CD4-positive, alpha-beta T cell treated with Interleukin-21 for 1 hour (primary cell): ENCODE measurements around the gene PPFIBP2.

ENCODE experiments used
- DNase-seq: peaks from one replicate; pipeline ENCODE4 v3.0.0-alpha.2; 2020

The PPFIBP2 gene

DNA sequence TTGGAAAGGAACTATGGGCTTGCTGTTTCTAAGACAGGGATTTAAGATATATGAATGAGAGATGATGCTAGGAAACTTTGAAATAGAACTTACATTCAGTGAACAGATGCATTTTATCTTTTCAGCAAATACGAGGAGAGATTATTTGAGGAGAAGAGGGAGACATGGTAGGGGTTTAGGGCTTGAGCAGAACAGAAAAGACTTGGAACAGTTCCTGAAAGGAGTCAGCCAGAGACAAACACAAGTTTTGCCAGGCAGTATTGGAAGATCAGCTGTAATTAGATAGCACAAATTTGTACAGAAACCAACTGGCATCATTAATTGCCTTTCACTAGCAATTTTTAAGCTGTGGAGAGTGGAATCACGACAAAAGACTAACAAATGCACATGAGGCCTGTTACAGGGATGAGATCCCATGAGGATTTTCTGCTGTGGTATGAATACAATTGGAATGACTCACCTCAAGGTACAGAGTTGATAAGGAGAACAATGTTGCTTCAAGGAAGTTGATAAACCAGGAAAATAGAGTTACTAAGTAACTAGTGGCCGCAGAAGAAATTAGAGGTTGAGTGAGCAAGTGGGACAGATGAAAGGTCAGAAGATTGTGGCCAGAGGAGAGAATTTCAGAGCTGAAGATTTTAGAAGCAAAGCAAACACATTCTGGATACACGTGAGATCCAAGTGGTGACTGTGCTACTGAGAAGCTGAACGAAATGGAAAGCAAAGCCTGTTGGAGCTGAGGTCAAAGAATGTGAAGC is 91.6 kb downstream of the PPFIBP2 start:
- DNase-seq, result no peak

DNA sequence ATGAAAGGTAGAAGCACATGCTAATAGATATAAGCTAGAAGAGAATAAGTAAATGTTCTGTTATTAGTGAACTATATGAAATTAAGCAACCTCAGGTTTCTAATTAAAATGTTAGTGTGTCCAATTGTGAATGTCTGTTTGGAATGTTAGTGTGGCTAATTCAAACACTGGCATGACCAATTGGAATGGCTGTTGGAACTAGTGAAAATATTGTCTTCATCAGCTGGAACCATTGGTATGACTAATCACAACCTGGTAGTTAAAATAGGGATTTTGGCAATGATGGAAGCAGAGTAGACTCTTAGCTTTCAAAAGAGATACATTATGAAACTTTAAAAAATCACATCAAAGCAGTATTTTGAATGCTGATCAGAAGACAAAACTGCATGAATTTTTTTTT is 92.7 kb downstream of the PPFIBP2 start:
- DNase-seq, result no peak

DNA sequence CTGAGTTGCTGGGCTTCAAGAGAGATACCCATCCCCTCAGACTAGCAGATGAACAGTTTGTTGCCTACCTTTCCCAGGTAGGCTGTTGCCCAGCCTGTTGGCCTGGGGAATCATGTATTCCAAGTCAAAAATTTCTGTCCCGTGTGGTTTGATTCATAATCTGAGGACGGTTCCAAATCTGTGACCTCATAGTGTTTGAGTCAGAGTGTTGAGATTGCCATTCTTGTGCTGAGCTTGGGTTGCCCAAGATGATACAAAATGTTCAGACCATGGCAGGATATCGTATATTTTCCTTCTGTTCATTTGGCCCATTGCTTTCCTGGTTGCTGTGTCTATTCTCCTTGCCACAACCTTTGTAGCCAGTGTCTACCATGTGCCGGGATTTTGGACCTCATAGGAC is 95.2 kb downstream of the PPFIBP2 start:
- DNase-seq, result no peak

DNA sequence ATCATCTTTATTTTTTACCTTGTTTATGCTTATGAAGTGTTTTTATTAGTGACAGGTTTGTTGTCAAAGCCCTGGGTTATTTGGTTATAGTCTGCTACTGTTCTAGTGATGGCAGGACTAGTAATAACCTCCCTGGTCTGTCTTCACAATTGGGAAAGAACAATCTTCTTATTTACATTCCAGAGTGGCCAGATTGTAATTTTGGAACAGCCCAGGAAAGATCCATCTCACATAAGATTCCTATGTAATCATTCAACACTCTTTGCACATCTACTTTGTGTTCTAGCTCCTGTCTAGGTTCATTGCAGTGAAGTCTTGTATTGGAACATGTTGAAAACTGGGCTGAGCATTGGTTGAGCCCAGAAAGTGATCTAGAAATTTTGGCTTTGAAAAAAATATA is 95.7 kb downstream of the PPFIBP2 start:
- DNase-seq, result no peak

DNA sequence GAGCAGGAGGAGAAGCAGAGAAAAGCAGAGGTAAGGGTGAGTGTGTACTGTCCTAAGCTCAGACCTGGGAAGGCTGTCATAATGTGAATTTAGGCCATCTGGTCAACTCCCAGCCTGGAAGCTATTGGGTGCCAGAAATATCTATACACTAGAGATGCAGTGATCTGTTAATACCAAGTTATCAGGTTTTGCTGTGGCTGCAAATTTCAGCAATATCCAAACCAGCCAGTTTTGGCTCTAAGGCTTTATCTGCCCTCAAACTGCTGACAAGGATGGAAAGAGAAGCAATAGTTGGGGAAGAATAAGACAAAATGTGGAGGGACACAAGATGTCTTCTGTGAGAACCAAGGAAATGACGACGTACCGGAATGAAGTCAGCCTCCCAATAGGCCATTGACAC is 96.6 kb downstream of the PPFIBP2 start:
- no peak for DNase-seq

DNA sequence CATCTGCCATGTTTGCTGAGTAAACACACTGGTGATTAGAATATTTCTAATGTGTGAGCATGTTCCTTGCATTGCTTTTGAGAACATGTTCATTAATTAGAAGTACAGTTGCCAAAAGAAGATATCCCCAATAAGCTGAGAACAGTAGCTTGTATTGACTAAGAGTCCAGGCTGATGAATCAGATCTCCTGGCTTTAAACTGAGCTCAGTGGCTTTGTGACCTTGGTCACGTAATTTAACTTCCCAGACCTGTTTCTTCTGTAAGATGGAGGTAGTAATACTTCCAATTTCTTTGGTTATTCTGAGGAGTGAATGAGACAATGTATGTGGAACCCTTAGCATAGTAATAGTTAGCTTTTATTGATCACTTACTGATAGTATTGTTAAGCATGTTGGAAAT is 97.6 kb downstream of the PPFIBP2 start:
- DNase-seq, result no peak

DNA sequence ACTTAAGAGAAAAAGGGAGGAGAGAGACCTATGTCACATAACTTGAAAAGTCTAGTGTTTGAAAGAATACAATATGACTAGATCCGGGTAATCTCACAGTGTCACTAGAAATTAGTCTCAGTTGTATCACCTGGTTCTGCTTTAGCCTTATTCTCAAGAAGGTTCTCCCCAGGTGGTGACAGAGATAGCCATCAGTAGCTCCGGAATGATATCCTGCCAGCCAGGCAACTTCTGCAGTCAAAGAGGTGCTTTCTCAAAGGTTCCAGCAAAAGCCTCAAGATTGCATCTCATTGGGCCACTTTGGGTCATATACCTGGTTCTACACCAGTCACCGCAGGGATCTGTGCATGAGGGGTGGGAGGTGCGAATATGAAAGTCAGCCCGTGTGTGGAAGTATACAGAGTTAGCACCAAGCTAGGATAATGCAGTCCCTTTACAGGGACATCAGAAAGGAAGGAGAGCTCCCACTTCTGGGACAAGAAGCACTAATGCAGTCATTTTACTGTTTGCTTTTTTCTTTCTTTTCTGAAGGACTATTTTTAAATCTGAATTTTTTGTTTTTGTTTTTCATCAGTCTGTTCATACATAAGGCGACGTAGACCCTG is 98.4 kb downstream of the PPFIBP2 start:
- no peak for DNase-seq

DNA sequence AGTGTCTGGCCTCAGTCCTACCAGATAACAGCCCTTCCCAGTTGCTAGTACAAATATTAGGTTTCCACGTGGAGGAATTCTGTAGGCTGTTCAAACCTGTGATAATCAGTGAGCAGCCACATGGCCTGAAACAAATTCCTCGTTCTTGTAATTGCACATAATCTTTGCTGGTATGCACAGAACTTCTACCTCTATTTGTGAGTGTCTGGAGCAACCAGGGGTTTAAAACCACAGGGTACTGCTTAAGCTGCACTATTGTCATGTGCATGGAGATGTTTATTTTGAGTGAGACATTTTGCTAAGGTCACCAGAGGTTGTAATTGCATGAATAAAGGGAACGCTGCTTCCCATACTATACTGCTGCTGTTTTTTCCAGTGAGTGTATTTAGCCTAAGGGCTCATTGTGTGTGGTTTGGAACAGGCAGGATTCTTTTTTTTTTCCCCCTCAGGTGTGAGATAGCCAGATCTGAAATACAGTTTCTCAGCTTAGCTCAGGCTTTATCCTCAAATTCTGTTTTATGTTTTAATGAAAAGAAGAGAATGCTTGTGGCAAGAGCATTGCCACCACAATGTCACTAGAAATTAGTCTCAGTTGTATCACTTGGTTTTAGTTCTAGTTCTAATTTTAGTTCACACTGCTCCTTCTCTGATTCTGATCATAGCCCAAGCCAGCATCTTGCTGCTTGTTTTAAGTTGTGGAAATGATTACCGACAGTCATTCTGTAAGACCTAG is 99.0 kb downstream of the PPFIBP2 start:
- DNase-seq, result no peak

DNA sequence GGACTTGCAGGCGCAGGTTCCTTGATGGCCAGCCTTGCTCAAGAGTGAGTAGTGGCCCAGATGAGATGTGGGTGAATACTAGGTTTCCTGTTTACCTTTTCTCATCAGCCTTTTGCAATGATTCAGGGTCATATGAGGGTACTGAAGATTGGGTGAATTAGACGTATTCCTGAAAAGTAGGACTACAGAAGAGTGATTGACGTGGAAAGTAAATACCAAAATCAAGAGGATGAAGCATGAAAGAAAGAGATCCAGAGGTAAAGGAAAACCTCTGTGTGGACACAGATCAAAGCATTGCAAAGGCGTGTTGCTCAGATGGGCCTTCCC is 99.6 kb downstream of the PPFIBP2 start:
- no peak for DNase-seq

DNA sequence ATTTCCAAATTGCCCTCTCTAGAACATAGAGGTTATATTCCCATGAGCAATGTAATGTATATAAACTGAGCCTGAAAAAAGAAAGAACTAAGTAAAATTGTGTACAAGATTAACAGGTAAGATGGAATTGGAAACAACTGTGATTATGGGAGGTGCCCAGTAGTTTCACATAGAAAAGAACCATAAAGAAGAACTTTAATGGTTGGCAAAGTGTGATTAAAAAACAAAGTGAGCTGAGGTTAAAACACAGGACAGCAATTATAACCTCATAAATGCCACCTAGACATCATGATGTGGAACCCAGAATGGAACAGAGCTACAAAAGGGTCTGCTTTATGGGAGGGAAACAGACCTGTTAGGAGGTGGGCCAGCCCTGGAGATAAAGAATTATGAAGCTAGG is 100.9 kb downstream of the PPFIBP2 start:
- DNase-seq, result no peak

DNA sequence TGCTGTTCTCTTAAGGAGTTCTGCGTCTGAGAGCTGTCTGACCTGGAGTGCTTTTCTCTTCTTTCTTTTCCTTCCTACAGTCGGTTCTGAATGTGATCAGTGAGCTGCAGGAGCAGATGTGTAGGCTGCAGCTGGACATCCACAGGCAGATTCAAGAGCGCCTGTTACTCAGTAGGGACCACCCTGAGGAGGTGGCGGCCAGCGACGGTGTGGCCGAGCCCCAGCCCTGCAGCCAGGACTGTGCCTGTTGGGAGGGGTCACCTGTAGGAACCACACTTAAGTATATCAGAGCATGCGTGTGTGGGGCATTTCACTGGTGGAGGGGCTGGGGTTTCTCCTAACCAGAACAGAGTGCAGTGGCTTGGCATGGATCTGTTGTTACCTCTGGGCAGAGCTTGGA is 103.2 kb downstream of the PPFIBP2 start:
- no peak for DNase-seq

DNA sequence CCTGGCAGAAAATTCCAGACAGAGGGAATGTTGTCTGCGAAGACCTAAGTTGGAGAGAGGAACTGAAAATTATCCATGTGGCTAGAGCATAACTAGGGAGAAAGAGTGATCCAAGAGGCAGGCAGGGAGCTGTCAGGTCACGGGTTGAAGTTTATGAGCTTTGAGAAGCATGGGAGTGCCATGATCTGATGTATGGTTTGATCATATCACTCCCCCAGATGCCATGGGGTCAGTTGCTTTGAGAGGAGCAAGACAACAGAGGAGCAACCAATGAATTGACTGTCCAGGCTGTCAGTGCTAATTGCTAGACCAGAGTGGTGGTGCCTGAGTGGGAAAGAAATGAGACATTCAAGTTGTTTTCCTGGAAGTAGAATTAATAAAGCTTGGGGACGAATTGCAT is 105.5 kb downstream of the PPFIBP2 start:
- no peak for DNase-seq

DNA sequence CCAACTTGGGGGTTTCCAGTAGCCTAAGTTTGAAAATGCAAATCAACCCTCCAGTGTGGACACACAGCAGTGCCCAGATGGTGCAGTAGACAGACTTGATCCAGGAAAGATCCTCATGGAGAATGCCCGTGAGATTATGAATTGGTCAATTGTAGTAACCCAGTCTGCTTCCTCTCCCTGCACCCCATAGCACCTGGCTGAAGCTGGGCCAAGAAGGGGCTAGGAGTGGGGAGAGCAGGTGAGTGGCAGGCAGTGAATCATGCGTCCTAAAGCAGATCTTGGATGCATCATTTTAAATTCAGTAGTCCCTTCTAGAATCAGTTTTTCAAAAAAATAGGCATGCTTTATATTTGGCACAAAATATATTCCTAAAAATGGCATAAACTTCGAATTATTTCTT is 107.3 kb downstream of the PPFIBP2 start:
- DNase-seq, result no peak

DNA sequence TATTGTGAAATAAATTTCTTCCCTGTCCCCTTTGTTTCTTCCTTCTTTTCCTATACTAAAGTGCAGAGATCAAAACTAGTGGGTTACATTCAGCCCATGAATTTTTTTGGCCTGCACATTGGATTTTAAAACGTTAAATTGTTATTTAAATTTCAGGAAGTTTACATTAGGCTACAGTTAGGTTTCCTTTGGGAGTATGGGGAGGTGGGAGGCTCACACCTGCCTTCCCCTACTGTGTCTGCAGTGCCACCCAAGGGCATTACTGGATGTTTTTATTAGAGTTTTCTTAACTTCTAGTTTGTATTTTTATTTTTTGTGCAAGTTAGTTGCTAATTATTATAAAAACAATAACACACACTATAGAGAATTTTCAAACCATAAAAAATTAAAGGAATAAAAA is 107.8 kb downstream of the PPFIBP2 start:
- no peak for DNase-seq

DNA sequence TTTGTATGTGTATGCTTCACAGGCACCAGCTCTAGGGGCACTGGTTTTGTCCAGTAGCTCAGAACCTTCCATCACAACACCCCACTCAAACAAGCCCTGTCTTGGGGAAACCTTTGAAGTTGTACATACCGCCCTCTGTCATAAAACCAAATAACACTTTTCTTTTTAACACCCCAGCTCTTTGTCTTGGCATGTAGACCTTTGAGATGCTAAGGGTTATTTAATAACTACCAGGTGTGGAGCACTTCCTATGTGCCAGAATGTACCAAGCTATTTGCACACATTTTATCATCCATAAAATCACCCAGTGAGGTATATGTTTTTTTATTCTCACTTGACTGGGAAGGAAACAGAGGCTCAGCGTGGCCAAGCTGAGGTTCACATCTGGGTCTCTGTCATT is 108.9 kb downstream of the PPFIBP2 start:
- DNase-seq, result no peak

DNA sequence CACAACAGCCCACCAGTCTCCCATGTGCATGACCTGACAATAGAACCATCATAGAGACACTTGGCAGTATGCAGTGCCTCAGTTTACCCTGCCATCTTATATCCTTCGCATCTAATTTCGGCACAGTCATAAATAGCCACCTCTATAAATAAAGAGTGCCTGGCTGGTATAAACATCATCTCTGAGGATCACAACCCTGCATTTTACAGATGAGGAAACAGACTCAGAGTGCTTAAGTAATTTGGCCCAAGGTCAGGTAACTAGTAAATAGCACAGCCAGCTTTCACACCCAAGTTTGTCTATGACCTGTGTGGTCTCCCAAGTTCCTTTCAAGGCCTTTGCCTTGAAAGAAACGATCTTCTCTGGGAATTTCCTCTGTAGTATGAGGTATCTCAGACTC is 114.9 kb downstream of the PPFIBP2 start:
- DNase-seq, result no peak

DNA sequence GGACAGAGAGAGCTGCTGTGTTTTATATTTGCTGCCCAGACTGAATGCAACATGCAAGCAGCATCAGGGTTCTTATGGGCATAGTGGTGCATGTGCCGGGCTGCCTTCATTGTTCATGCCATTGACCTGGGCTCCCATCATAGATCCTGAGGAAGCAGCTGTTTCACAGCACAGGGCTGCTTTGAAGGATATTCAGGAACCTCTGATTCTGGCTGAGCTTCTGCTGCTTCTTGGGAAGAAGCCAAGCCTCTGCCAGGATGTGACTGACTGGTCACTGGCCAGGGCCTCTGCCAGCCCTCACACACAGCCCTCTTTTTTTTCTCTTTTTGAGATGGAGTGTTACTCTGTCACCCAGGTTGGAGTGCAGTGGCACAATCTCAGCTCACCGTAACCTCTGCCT is 116.2 kb downstream of the PPFIBP2 start:
- DNase-seq, result no peak

DNA sequence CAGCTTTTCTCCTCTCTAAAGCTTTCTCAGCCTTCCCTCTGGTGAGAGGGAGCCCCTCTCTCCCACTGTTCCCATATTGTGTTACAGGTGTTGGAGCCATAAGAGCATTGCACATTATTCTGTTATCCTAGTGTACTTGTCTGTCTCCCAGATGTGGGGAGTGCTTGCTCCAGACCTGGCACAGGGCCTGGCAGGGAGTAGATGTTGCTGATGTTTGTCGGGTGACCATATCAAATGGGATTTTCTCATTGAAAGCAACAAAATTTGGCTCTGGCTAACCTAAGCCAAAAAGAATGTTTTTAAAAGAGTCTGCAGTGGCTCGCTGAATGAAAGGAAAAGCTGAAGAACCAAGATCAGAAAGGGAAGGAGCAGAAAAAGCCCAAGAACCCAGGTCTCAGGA is 118.4 kb downstream of the PPFIBP2 start:
- DNase-seq, result no peak

DNA sequence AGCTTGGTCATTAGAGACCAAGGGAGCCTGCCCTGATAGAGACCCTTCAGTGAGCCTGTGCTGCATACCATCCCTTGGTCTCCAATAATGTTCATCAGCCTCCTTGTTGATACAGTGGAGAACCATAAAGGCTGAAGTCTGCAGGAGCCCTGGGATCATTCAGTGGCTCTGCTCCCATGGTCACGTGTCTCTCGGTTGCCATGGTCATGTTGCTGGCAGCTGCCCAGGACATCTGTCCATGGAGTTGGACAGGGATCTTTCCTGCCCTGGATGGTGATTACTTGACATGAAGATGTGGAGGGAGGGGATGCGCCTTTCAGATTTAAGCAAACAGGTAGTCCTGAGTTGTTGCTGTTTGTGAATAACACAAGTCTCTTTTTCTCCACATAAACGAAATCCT is 121.3 kb downstream of the PPFIBP2 start:
- DNase-seq, result no peak

DNA sequence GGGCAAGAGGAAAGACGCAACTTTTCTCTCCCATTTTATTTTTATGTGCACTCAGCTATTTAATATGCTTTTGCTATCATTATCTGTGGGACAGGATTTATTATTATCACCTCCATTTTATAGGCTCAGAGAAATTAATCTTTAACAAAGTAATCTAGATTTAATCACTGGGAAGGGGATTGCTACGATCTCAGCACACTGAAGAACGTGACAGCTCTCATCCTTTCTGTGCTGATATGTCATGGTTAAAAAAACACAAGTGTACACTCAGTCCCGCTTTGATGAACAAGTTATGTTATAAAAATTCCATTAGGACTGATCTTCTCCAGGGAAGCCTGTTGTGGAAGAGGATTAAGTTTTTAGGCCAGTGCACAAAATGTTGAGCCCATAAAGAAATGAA is 121.9 kb downstream of the PPFIBP2 start:
- no peak for DNase-seq

DNA sequence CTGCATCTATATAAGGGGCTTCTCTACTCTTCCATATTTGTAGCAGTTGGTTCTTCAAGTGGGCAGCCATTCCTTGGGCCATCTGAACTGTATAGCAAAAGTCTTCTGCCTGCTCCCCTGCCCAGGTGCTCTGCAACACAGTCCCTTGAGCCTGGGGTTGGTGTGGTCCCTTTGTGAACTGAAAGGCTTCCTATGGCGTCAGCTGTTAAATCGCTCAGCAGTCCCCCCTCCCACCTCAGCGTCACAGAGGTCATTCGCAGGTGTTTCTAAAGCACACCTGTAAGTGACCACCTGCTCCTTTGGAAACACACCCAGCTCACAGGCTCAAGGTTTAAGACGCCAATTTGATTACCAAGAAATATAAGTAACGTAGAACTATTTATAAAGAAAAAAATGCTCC is 122.6 kb downstream of the PPFIBP2 start:
- DNase-seq, result no peak

DNA sequence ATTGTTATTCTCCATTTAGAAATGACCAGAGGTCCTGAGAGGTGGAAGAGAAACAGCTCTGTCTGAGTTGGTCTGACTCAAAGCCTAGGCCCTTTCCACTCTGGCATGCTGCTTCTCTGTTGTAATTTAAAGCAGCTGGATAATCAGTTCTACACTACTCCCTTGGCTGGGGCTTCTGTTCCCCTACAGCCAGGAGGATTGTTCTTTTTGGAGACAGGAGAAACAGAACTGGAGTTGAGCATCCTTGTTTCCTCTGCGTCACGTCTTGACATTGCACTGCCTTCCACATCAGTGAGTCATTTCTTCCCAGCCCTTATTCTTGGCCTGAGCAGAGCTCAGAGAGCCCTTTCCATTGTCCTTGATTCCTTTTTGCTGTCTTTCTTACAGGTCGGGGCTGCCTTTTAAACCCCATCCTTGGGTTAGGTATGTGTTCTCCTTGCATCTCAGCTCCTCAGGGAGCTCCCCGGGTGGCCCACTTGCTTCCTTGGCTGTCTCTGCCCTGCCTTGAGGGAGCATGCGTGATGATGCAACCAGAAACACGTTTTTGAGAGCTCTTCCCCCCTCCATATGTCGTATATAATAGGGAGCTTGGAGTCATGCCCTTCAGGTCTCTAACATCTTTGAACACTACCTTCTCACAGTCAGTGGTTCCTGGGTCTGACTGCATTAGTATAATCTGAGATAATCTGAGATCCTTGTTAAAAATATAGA is 123.8 kb downstream of the PPFIBP2 start:
- DNase-seq, result no peak

DNA sequence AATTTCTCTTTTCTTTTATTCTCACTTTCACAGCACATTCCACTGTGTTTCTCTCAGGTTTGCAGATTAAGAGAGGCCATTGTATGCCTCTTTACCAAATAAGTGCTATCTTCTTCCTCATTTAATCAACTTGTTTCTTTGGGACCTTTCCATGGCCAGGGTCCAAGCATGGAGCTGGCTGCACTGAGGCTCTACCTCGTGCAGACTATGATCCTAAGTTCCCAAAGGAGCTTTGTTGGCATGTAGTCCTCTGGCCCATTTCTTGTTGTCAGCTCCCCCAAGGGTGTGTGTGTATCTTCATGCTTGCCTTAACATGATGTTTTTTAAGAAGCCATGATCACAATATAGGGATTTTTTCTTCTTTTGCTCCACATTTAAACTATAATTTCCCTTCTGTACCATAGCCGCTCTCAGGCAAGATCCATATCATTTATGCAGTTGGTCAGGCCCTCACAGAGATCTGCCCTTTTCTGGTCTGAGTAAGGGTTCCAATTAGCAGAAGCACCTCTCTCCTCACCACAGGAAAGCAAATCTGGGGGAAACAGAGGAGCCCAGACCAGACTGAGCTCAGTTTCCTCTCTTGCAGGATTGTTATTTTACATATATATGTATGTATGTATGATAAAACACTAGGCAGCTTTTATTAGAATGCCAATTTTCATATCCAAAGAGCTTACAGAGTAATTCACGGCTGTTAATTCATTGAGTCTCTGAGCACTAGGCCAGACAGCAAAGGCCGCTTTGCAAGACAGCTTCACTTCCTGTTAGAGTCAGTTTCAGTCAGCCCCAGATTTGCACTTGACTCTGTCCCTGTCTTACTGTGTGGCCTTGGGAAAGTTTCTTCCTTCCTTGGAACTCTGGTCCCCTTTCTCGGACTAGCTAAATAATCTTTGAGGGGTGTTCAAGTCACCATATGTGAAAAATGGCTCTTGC is 125.2 kb downstream of the PPFIBP2 start:
- no peak for DNase-seq
